HCT116 (cell line): ENCODE results near the gene ZFP28. TPM values are rescaled to one million over a fixed set of nuclear protein-coding genes. Genes with fewer than 3 reads are reported as not detected.

ENCODE experiments used
- ATAC-seq: fragments of 200-7000 bp; cut with Tn5 transposase; 2 replicates; pipeline ENCODE4 v1.9.1; 2020; ENCODE audit warnings: mild to moderate bottlenecking, moderate library complexity
- BruUV-seq: library from RNA; stranded (reverse); fragments of 400-500 nt; replicated peaks from 2 replicates; lab custom pipeline; 2021; lab: Mats Ljungman, UMichigan
- CTCF ChIA-PET: fragments of 300-600 bp; sonication (Branson Sonifier 250); formaldehyde crosslinking; loops from one replicate; lab custom pipeline; 2021; ENCODE audit warnings: antibody characterized with exemption; lab: Charles Lee
- POLR2A ChIA-PET: fragments of 300-600, 350-600 bp; sonication (Branson Sonifier 250); formaldehyde crosslinking; loops from one replicate; lab custom pipeline; 2021; ENCODE audit warnings: antibody characterized with exemption; lab: Charles Lee
- RAD21 ChIA-PET, 2 experiments: fragments of 300-600 bp; sonication (Branson Sonifier 250); formaldehyde crosslinking; loops; one replicate each; lab custom pipeline; 2023; ENCODE audit warnings: low total read pairs in 2 of 2; ENCODE audit not compliant: uncharacterized antibody in 2 of 2, unreplicated experiment in 2 of 2, low non-redundant PET in 1 of 2; lab: Charles Lee
- DNase-seq: peaks from one replicate; pipeline ENCODE4 v3.0.0-alpha.2; 2010; ENCODE audit warnings: low read depth, low spot score
- H2AFZ ChIP-seq: fragments of 200-600 bp; shearing (Covaris generic), sonication (generic); 2 replicates; pipeline ENCODE4 v1.6.1; 2017; ENCODE audit warnings: low read depth, mixed run types, mixed read lengths, antibody characterized with exemption, low read length; ENCODE audit not compliant: poor library complexity, severe bottlenecking
- H3K27ac ChIP-seq: 2 replicates; pipeline ENCODE4 v1.5.1; 2012; ENCODE audit warnings: low read depth, low read length
- H3K27me3 ChIP-seq: fragments of 200-600 bp; sonication (generic); 2 replicates; pipeline ENCODE4 v1.6.1; 2016; ENCODE audit warnings: mixed run types, low read length, mixed read lengths; ENCODE audit not compliant: insufficient read depth
- H3K36me3 ChIP-seq, 2 experiments: fragments of 200-500 bp in 1 of 2; fragments of 200-600 bp in 1 of 2; sonication (Bioruptor generic) in 1 of 2; sonication (generic) in 1 of 2; 2 replicates each; pipeline versions ENCODE4 v1.5.1 to v1.6.1; 2014 to 2016; ENCODE audit warnings: low read length in 2 of 2, inconsistent platforms in 1 of 2, mixed read lengths in 1 of 2, mixed run types in 1 of 2; ENCODE audit not compliant: insufficient read depth in 2 of 2, control insufficient read depth in 1 of 2
- H3K4me1 ChIP-seq, 2 experiments: fragments of 200-600 bp in 1 of 2; sonication (generic) in 1 of 2; 2 replicates each; pipeline versions ENCODE4 v1.5.1 to v1.6.1; 2012 to 2017; ENCODE audit warnings: low read length in 2 of 2, inconsistent platforms in 1 of 2, mild to moderate bottlenecking in 1 of 2, mixed read lengths in 1 of 2, mixed run types in 1 of 2, moderate library complexity in 1 of 2; ENCODE audit not compliant: insufficient read depth in 2 of 2, control insufficient read depth in 1 of 2
- H3K4me2 ChIP-seq: fragments of 200-600 bp; sonication (generic); 2 replicates; pipeline ENCODE4 v1.6.1; 2017; ENCODE audit warnings: mixed run types, low read length, mixed read lengths
- H3K4me3 ChIP-seq, 2 experiments: fragments of 200-600 bp in 1 of 2; sonication (generic) in 1 of 2; replicated peaks in 1 of 2; 2 replicates each; pipeline ENCODE4 v1.5.1; 2011 to 2016; ENCODE audit warnings: low read length in 2 of 2, control low read depth in 1 of 2, low read depth in 1 of 2, mild to moderate bottlenecking in 1 of 2, mixed read lengths in 1 of 2, mixed run types in 1 of 2
- H3K79me2 ChIP-seq: fragments of 200-600 bp; sonication (generic); 2 replicates; pipeline ENCODE4 v1.6.1; 2017; ENCODE audit warnings: mild to moderate bottlenecking, mixed run types, low read length, moderate library complexity, mixed read lengths; ENCODE audit not compliant: insufficient read depth
- H3K9ac ChIP-seq: fragments of 200-600 bp; sonication (generic); 2 replicates; pipeline ENCODE4 v1.6.1; 2016; ENCODE audit warnings: low read length, mixed read lengths
- H3K9me2 ChIP-seq: fragments of 200-600 bp; sonication (generic), shearing (Covaris generic); 2 replicates; pipeline ENCODE4 v1.6.1; 2017; ENCODE audit warnings: mixed run types, mild to moderate bottlenecking, moderate library complexity; ENCODE audit not compliant: insufficient read depth
- H3K9me3 ChIP-seq, 2 experiments: fragments of 200-500 bp in 1 of 2; fragments of 200-600 bp in 1 of 2; sonication (Bioruptor generic) in 1 of 2; sonication (generic) in 1 of 2; 2 replicates each; pipeline ENCODE4 v1.6.1; 2014 to 2017; ENCODE audit warnings: low read length in 2 of 2, mixed read lengths in 2 of 2, inconsistent platforms in 1 of 2, low read depth in 1 of 2, mild to moderate bottlenecking in 1 of 2, mixed run types in 1 of 2, moderate library complexity in 1 of 2; ENCODE audit not compliant: control insufficient read depth in 1 of 2, insufficient read depth in 1 of 2
- H4K20me1 ChIP-seq: fragments of 200-600 bp; sonication (generic), shearing (Covaris generic); 2 replicates; pipeline ENCODE4 v1.6.1; 2017; ENCODE audit warnings: mixed run types, mild to moderate bottlenecking, moderate library complexity; ENCODE audit not compliant: insufficient read depth
- CBX3 ChIP-seq: IDR thresholded peaks from 2 replicates; pipeline ENCODE4 v1.6.1; 2012; ENCODE audit warnings: low read depth
- EGR1 ChIP-seq: IDR thresholded peaks from 2 replicates; pipeline ENCODE4 v1.6.1; 2012; ENCODE audit warnings: low read depth
- ELF1 ChIP-seq: IDR thresholded peaks from 2 replicates; pipeline ENCODE4 v1.6.1; 2012; ENCODE audit warnings: low read depth, borderline replicate concordance
- EZH2 ChIP-seq: fragments of 200-600 bp; sonication (generic); IDR thresholded peaks from 2 replicates; pipeline ENCODE4 v1.6.1; 2017; ENCODE audit warnings: antibody characterized with exemption, mixed run types
- EZH2phosphoT487 ChIP-seq: fragments of 200-600 bp; IDR thresholded peaks from 2 replicates; pipeline ENCODE4 v1.6.1; 2018; ENCODE audit warnings: antibody characterized with exemption, borderline replicate concordance
- FOSL1 ChIP-seq: IDR thresholded peaks from 2 replicates; pipeline ENCODE4 v1.6.1; 2012; ENCODE audit warnings: low read depth
- POLR2A ChIP-seq: IDR thresholded peaks from 2 replicates; pipeline ENCODE4 v1.7.0; 2011; ENCODE audit warnings: borderline replicate concordance; ENCODE audit not compliant: insufficient read depth, insufficient read length; ENCODE audit errors: extremely low read depth
- SIN3A ChIP-seq: IDR thresholded peaks from 2 replicates; pipeline ENCODE4 v1.6.1; 2012; ENCODE audit warnings: low read depth
- TCF7L2 ChIP-seq: IDR thresholded peaks from 2 replicates; pipeline ENCODE4 v1.7.0; 2011; ENCODE audit warnings: borderline replicate concordance, inconsistent platforms; ENCODE audit not compliant: insufficient read depth, insufficient read length; ENCODE audit errors: extremely low read depth
- ZFX ChIP-seq: fragments of 450-650 bp; IDR thresholded peaks from 2 replicates; pipeline ENCODE4 v1.6.1; 2017
- ZNF274 ChIP-seq: fragments of 200-500 bp; sonication (Bioruptor generic); IDR thresholded peaks from 2 replicates; pipeline ENCODE4 v1.6.1; 2014; ENCODE audit warnings: mild to moderate bottlenecking, low read depth, low read length, inconsistent platforms
- intact Hi-C: fragments of 100-400 bp; cut with micrococcal nuclease; formaldehyde crosslinking; loops from 2 replicates; pipeline ENCODE4 v1.10.0; 2022
- total RNA-seq: library from RNA; stranded (reverse); gene quantifications from one replicate; pipeline ENCODE4 v1.2.1, GENCODE V29; 2021; ENCODE audit not compliant: unreplicated experiment
- TF ChIP-seq, protein P1 (sequence below): IDR thresholded peaks from 2 replicates; pipeline ENCODE4 v1.6.1; 2012
- TF ChIP-seq, protein P2 (sequence below): IDR thresholded peaks from 2 replicates; pipeline ENCODE4 v1.6.1; 2011; ENCODE audit warnings: mild to moderate bottlenecking, low read length, moderate library complexity; ENCODE audit not compliant: insufficient replicate concordance; ENCODE audit errors: extremely low read depth
- TF ChIP-seq, protein P3 (sequence below): IDR thresholded peaks from 2 replicates; pipeline ENCODE4 v1.6.1; 2012

ZFP28 gene
- total RNA-seq, 1 experiment from 2014 or later: not detected

DNA sequence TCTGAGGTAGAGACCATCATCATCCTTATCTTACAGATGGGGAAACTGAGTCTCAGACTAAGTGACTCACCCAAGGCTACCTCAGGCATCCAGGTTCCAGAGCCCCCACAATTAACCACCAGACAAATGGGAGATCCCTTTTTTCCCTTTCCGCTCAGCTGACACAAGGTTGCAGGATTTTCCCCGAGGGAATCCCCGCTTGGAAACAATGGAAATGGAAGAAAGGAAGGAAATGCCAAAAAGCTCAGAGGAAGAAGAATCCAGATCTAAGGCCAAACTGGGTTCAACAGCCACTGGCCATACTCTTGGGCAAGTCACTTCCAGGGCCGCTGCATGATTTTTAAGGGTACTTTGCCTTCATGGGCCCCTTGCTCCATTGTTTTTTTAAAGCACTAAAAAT, 57.9 kb downstream of the ZFP28 start:
- Histone ChIP-seq H3K9me2 (no peaks in the 10 kb centered on the region), H3K9me3 (peaks cover 10 to 32% of the 10 kb centered on the region in 2 experiments; a peak in 2 of 4 replicates), H3K36me3 (no peaks in the 10 kb centered on the region), H4K20me1 (no peaks in the 10 kb centered on the region), H3K4me3 (no peak overlapping the region), H3K9ac (no peak overlapping the region), H3K4me1 (no peaks in the 10 kb centered on the region), H3K79me2 (no peaks in the 10 kb centered on the region), H3K4me2 (no peak overlapping the region), H2AFZ (no peak overlapping the region), H3K27ac (no peak overlapping the region), H3K27me3 (no peaks in the 10 kb centered on the region)
- BruUV-seq: no TSS peak
- ChIA-PET RAD21 (no interaction called here), POLR2A (no interaction called here), CTCF (no interaction called here)
- no peak for TF ChIP-seq TCF7L2
- TF ChIP-seq EZH2: no peak
- no peak for TF ChIP-seq POLR2A
- no peak for TF ChIP-seq ELF1
- TF ChIP-seq ZNF274: no peak
- TF ChIP-seq SIN3A: no peak
- TF ChIP-seq, protein P1, sequence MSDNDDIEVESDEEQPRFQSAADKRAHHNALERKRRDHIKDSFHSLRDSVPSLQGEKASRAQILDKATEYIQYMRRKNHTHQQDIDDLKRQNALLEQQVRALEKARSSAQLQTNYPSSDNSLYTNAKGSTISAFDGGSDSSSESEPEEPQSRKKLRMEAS: no peak
- TF ChIP-seq FOSL1: no peak
- TF ChIP-seq, protein P2, sequence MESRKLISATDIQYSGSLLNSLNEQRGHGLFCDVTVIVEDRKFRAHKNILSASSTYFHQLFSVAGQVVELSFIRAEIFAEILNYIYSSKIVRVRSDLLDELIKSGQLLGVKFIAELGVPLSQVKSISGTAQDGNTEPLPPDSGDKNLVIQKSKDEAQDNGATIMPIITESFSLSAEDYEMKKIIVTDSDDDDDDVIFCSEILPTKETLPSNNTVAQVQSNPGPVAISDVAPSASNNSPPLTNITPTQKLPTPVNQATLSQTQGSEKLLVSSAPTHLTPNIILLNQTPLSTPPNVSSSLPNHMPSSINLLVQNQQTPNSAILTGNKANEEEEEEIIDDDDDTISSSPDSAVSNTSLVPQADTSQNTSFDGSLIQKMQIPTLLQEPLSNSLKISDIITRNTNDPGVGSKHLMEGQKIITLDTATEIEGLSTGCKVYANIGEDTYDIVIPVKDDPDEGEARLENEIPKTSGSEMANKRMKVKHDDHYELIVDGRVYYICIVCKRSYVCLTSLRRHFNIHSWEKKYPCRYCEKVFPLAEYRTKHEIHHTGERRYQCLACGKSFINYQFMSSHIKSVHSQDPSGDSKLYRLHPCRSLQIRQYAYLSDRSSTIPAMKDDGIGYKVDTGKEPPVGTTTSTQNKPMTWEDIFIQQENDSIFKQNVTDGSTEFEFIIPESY: no peak
- no peak for TF ChIP-seq ZFX
- TF ChIP-seq EZH2phosphoT487: no peak
- no peak for TF ChIP-seq CBX3
- TF ChIP-seq, protein P3, sequence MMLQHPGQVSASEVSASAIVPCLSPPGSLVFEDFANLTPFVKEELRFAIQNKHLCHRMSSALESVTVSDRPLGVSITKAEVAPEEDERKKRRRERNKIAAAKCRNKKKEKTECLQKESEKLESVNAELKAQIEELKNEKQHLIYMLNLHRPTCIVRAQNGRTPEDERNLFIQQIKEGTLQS: no peak
- no peak for TF ChIP-seq EGR1
- ATAC-seq (no peak), DNase-seq (no peak)
- intact Hi-C loops: no loop called here
